ENCODE results near the gene CFAP46. TPM values are rescaled to one million over a fixed set of nuclear protein-coding genes. Genes with fewer than 3 reads are reported as not detected.
A peak's percentile ranks its signal among the peaks of the same experiment; 100 is the strongest.

Gene CFAP46
- polyA plus RNA-seq, 3 donors, result 0.07 TPM; not detected in 2

GRCh38 chr10:132781556-132781955 is 160.8 kb downstream of the CFAP46 start:
- Mint-ChIP-seq H3K4me1 (peaks cover 4% of the 10 kb centered on the region), H3K27ac (no peak overlapping the region), H3K4me3 (peak overlapping the region in 1 of 2 donors; percentile 28), H3K27me3 (ENCODE audit: low read depth in 3 of 3) (peaks cover 29 to 37% (median 34%) of the 10 kb centered on the region in 3 donors), H3K9me3 (peaks cover 0 to 7% (median 5%) of the 10 kb centered on the region in 7 donors), H3K36me3 (peaks cover 48 to 63% of the 10 kb centered on the region in 2 donors)
- Histone ChIP-seq H4K20me1 (ENCODE audit: insufficient read depth, low read length) (peaks cover 5% of the 10 kb centered on the region), H3K27ac (ENCODE audit: low read depth in 1 of 2, low read length in 2 of 2) (no peak overlapping the region), H3K9me3 (replicated peaks in 1 of 2; ENCODE audit: control insufficient read depth in 1 of 2, insufficient read depth in 1 of 2, low read length in 2 of 2) (peaks cover 0 to 5% of the 10 kb centered on the region in 2 donors), H3K79me2 (ENCODE audit: insufficient read depth, low read length) (no peaks in the 10 kb centered on the region), H3K36me3 (replicated peaks in 1 of 2; ENCODE audit: control insufficient read depth in 1 of 2, insufficient read depth in 2 of 2, low read length in 2 of 2) (peaks cover 46 to 51% of the 10 kb centered on the region in 2 donors), H3K27me3 (ENCODE audit: control insufficient read depth in 2 of 2, insufficient read depth in 2 of 2, low read length in 2 of 2) (peaks cover 9 to 23% of the 10 kb centered on the region in 2 donors), H2AFZ (ENCODE audit: insufficient read depth, low read depth, low read length, poor library complexity, severe bottlenecking) (no peak overlapping the region), H3K9ac (ENCODE audit: insufficient read depth, low read length, poor library complexity, severe bottlenecking) (no peak overlapping the region), H3K4me1 (ENCODE audit: control insufficient read depth in 1 of 2, insufficient read depth in 2 of 2, low read length in 2 of 2) (no peaks in the 10 kb centered on the region), H3K4me2 (replicated peaks; ENCODE audit: extremely low read depth, low read length, poor library complexity, severe bottlenecking) (no peak overlapping the region), H3K4me3 (replicated peaks in 1 of 3; ENCODE audit: low read depth in 2 of 3, low read length in 3 of 3) (no peak overlapping the region)
- DNase-seq, result no peak
- intact Hi-C loops (cut with micrococcal nuclease), result no loop called here
- WGBS (ENCODE audit: insufficient coverage), result 97% methylated on average over 20 of the region's 20 CpGs
- no peak for TF ChIP-seq CTCF (IDR thresholded peaks at IDR 0.05)

GRCh38 chr10:132780356-132780755 is 162.0 kb downstream of the CFAP46 start:
- no peak overlapping the region for H2AFZ ChIP-seq (ENCODE audit: insufficient read depth, low read depth, low read length, poor library complexity, severe bottlenecking)
- no peak overlapping the region for H3K9ac ChIP-seq (ENCODE audit: insufficient read depth, low read length, poor library complexity, severe bottlenecking)
- H3K36me3 ChIP-seq (replicated peaks in 1 of 2; ENCODE audit: control insufficient read depth in 1 of 2, insufficient read depth in 2 of 2, low read length in 2 of 2), result peaks cover 49 to 51% of the 10 kb centered on the region in 2 donors
- 97% methylated on average over 11 of the region's 12 CpGs for WGBS (ENCODE audit: insufficient coverage)
- Mint-ChIP-seq H3K36me3 (peaks cover 50 to 71% of the 10 kb centered on the region in 2 donors), H3K27ac (no peak overlapping the region), H3K27me3 (ENCODE audit: low read depth in 3 of 3) (peaks cover 23 to 30% (median 29%) of the 10 kb centered on the region in 3 donors), H3K4me1 (peaks cover 4% of the 10 kb centered on the region), H3K9me3 (peaks cover 0 to 7% (median 5%) of the 10 kb centered on the region in 7 donors), H3K4me3 (no peak overlapping the region)
- peaks cover 0 to 5% of the 10 kb centered on the region in 2 donors for H3K9me3 ChIP-seq (replicated peaks in 1 of 2; ENCODE audit: control insufficient read depth in 1 of 2, insufficient read depth in 1 of 2, low read length in 2 of 2)
- H4K20me1 ChIP-seq (ENCODE audit: insufficient read depth, low read length), result peaks cover 5% of the 10 kb centered on the region
- no peak for TF ChIP-seq CTCF (IDR thresholded peaks at IDR 0.05)
- no peak overlapping the region for H3K4me3 ChIP-seq (replicated peaks in 1 of 3; ENCODE audit: low read depth in 2 of 3, low read length in 3 of 3)
- intact Hi-C loops (cut with micrococcal nuclease), result no loop called here
- peaks cover 9 to 21% of the 10 kb centered on the region in 2 donors for H3K27me3 ChIP-seq (ENCODE audit: control insufficient read depth in 2 of 2, insufficient read depth in 2 of 2, low read length in 2 of 2)
- DNase-seq, result no peak
- H3K27ac ChIP-seq (ENCODE audit: low read depth in 1 of 2, low read length in 2 of 2), result no peak overlapping the region
- H3K4me1 ChIP-seq (ENCODE audit: control insufficient read depth in 1 of 2, insufficient read depth in 2 of 2, low read length in 2 of 2), result no peaks in the 10 kb centered on the region
- no peak overlapping the region for H3K4me2 ChIP-seq (replicated peaks; ENCODE audit: extremely low read depth, low read length, poor library complexity, severe bottlenecking)
- no peaks in the 10 kb centered on the region for H3K79me2 ChIP-seq (ENCODE audit: insufficient read depth, low read length)

Data from CD14-positive monocyte (primary cell).